A673 (cell line): ENCODE data around the gene DNAH12.

Experiments
- CTCF ChIP-seq: fragments of 300-800, 200-600 bp; sonication (generic); conservative IDR thresholded peaks from 2 replicates; pipeline ENCODE4 v1.5.1; 2017; ENCODE audit warnings: low read depth, mild to moderate bottlenecking, antibody characterized with exemption, low read length, moderate library complexity, mixed read lengths
- EZH2 ChIP-seq: fragments of 200-600 bp; sonication (generic); IDR thresholded peaks from 2 replicates; pipeline ENCODE4 v1.6.1; 2017; ENCODE audit warnings: borderline replicate concordance, low read depth, mild to moderate bottlenecking, mixed read lengths, antibody characterized with exemption, low read length; ENCODE audit not compliant: poor library complexity, severe bottlenecking

- no peak for TF ChIP-seq EZH2
- TF ChIP-seq CTCF, result no peak
Observed at GRCh38 chr3:57586778-57587177, 42.6 kb upstream of the DNAH12 start.
